22Rv1 (cell line): ENCODE measurements around the gene ZNF57.
"Not testable (repeated sequence)": the region's sequence is repeated elsewhere in the genome, so short reads cannot be mapped to it uniquely, and the experiment has no call there.

ENCODE experiments used
- H3K27ac ChIP-seq: fragments of 450-650 bp; 2 replicates; pipeline ENCODE4 v1.5.1; 2017
- CTCF ChIP-seq: fragments of 450-650 bp; IDR thresholded peaks from 2 replicates; pipeline ENCODE4 v1.5.1; 2017; ENCODE audit warnings: mild to moderate bottlenecking
- ZFX ChIP-seq: fragments of 450-650 bp; IDR thresholded peaks from 2 replicates; pipeline ENCODE4 v1.6.1; 2017; ENCODE audit warnings: antibody characterized with exemption, borderline replicate concordance

Gene ZNF57

DNA sequence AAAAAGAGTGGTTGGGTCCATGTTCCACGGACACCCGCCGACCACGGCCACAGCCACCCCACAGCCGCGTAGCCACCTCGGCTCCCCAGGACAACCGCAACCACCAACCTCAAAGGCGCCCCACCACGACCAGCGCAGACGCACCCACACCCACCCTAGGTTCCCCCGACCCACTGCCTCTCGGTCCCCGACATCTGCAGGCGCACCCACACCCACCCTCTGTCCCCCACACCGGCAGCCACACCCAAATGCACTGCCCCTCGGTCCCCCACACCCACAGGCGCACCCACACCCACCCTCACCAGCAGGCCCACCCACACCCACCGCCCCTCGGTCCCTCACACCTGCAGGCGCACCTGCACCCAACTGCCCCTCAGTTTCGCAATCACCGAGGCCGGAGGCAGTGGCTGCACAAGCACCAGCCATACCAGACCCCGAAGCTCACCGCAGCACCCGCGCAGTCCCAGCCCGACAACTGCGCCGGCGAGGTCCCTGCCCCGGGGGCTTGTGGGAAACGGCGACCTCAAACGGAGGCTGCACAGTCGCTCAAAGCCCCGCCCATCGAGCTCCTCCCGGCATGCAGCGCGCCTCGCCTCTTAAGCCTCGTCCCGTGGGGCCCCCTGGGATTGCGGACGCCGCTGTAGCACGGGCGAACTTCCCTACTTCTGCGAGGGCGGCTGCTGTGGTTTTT, 25.8 kb downstream of the ZNF57 start:
- no peak overlapping the region for H3K27ac ChIP-seq
- TF ChIP-seq ZFX (no peak), CTCF (no peak)

GRCh38 chr19:2927032-2927430, 26.3 kb downstream of the ZNF57 start:
- no peak overlapping the region for H3K27ac ChIP-seq
- TF ChIP-seq ZFX (no peak), CTCF (no peak)

DNA sequence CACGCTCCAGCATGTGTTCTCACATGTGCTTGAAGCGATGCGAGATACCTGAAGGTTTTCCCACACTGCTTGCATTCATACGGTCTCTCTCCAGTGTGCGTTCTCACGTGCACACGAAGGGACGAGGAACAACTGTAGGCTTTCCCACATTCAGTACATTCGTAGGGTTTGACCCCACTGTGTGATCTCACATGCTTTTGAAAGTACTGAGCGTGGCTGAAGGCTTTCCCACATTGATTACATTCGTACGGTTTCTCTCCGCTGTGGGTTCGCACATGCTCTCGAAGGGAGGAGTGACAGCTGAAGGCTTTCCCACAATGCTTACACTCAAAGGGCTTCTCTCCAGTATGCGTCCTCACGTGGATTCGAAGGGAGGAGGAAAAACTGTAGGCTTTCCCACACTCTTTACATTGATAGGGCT, 32.8 kb downstream of the ZNF57 start:
- TF ChIP-seq CTCF = no peak
- no peak for TF ChIP-seq ZFX
- no peak overlapping the region for H3K27ac ChIP-seq

- H3K27ac ChIP-seq = not testable (repeated sequence)
Observed at GRCh38 chr19:2935863-2936262, 35.1 kb downstream of the ZNF57 start.

- H3K27ac ChIP-seq = no peak overlapping the region
- TF ChIP-seq ZFX = no peak
Observed at GRCh38 chr19:2942928-2943640, 42.4 kb downstream of the ZNF57 start.

DNA sequence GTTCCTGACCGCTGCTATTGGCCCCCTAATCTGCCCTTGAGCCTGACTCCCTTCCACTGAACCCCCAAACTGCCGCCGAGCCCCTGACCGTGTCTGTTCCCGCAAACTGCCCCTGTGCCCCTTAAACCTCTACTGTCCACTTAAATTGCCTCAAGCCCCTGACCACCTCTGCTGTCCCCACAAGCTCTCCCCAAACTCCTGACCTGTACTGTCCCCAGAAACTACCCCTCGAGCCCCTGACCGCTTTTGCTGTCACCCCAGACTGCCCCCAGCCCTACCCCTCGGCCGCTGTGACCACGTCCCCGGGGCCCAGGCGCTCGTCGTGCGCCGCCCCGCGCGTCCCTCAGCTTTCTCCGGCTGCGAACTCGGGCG, 43.7 kb downstream of the ZNF57 start:
- no peak for TF ChIP-seq CTCF
- TF ChIP-seq ZFX = no peak
- peak overlapping the region; percentile 86 for H3K27ac ChIP-seq

DNA sequence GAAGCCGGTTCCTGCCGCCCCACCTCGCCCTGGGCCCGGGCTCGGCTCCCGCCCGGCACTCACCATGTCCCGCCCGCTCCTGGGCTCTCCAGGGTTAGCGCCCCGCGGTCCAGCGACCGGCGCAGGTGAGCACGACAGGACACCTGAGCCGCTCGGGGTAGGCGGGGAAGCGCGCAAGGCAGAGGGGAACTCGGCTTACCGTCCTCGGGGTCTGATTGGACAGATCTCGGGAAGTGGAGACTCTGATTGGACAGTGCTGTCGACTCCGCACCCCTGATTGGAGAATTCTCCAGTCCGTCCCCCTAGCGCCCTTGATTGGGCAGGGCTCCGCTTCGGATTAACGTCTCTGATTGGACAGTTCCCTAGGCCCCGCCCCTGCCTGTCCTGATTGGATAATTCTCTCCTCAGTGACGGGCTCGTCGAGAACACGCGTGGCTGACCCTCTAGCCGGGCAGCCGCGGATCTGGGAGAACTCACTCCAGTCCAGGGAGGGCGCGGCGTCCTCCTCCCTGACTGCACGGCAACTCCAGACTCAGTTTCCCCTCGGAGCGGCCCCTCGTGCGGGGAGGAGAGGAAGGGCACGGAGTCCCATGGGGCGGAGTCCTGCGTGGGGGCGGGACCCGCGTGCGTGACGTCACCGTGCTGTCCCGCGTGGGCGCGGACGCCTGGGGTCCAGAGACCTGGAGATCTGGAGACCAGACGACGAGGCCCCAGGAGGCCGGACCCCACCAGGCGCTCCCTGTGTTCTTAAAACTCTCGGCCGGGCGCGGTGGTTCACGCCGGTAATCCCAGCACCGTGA, 44.2 kb downstream of the ZNF57 start, which contains the start of gene ZNF77:
TSS of gene ZNF77 (minus strand) at position 197 of the 800 bp plus-strand sequence. CDS start at position 66, 131 bp downstream.
- TF ChIP-seq ZFX (no peak), CTCF (0 out of 2 replicates have a peak, but pooled peaks have one; percentile 6)
- H3K27ac ChIP-seq = peak within 1 kb of the TSS; percentile 86
